WTC11 (cell line): Measurements from ENCODE around the gene NUP37. TPM values are rescaled to one million over a fixed set of nuclear protein-coding genes. Genes with fewer than 3 reads are reported as not detected.

Source experiments
- ATAC-seq: fragments of 200-7000 bp; cut with Tn5 transposase; 2 replicates; pipeline ENCODE4 v1.10.0; 2021; ENCODE audit warnings: mild to moderate bottlenecking, moderate library complexity
- CTCF ChIA-PET: fragments of 300-600 bp; sonication (Branson Sonifier 250); formaldehyde crosslinking; loops from one replicate; lab custom pipeline; 2021; ENCODE audit warnings: antibody characterized with exemption; lab: Charles Lee
- POLR2A ChIA-PET: fragments of 350-600 bp; sonication (Branson Sonifier 250); formaldehyde crosslinking; loops from one replicate; lab custom pipeline; 2021; ENCODE audit warnings: antibody characterized with exemption; lab: Charles Lee
- DNase-seq: peaks from one replicate; pipeline ENCODE4 v3.0.0; 2021; ENCODE audit warnings: low spot score
- H3K27ac Mint-ChIP-seq: 2 replicates; pipeline ENCODE4 v1.8.0; 2021; ENCODE audit warnings: mixed read lengths
- H3K27me3 Mint-ChIP-seq: 2 replicates; pipeline ENCODE4 v1.8.0; 2021; ENCODE audit warnings: low read depth, mild to moderate bottlenecking, moderate library complexity, mixed read lengths
- H3K36me3 Mint-ChIP-seq: 2 replicates; pipeline ENCODE4 v1.8.0; 2021; ENCODE audit warnings: mixed read lengths
- H3K4me1 Mint-ChIP-seq: 2 replicates; pipeline ENCODE4 v1.8.0; 2022; ENCODE audit warnings: mixed read lengths
- H3K4me3 Mint-ChIP-seq: 2 replicates; pipeline ENCODE4 v1.8.0; 2021; ENCODE audit warnings: mild to moderate bottlenecking, moderate library complexity, mixed read lengths
- H3K9me3 Mint-ChIP-seq: 2 replicates; pipeline ENCODE4 v1.8.0; 2021; ENCODE audit warnings: mixed read lengths
- ARID4B ChIP-seq: sonication (generic); formaldehyde crosslinking; IDR thresholded peaks from 2 replicates; pipeline ENCODE4 v1.8.0; 2023; ENCODE audit warnings: missing genetic modification reagents, mild to moderate bottlenecking, borderline replicate concordance
- ATF1 ChIP-seq: sonication (generic); formaldehyde crosslinking; IDR thresholded peaks from 2 replicates; pipeline ENCODE4 v1.8.1; 2023; ENCODE audit warnings: mild to moderate bottlenecking, moderate library complexity, missing genetic modification reagents
- ETV6 ChIP-seq: sonication (generic); formaldehyde crosslinking; IDR thresholded peaks from 2 replicates; pipeline ENCODE4 v1.8.1; 2022; ENCODE audit warnings: mild to moderate bottlenecking, missing genetic modification reagents
- GRHL2 ChIP-seq: fragments of 250-450 bp; sonication (Bioruptor Pico); IDR thresholded peaks from 2 replicates; pipeline ENCODE4 v1.8.0; 2022; ENCODE audit warnings: mild to moderate bottlenecking, moderate library complexity; ENCODE audit not compliant: insufficient replicate concordance, severe bottlenecking
- RELA ChIP-seq: sonication (generic); formaldehyde crosslinking; IDR thresholded peaks from 2 replicates; pipeline ENCODE4 v1.8.1; 2022; ENCODE audit warnings: missing genetic modification reagents, mild to moderate bottlenecking, borderline replicate concordance
- SOX15 ChIP-seq: fragments of 250-450 bp; sonication (Bioruptor Pico); IDR thresholded peaks from 2 replicates; pipeline ENCODE4 v1.9.0; 2021; ENCODE audit warnings: mild to moderate bottlenecking
- TCF7 ChIP-seq: sonication (generic); formaldehyde crosslinking; IDR thresholded peaks from 2 replicates; pipeline ENCODE4 v1.8.0; 2022; ENCODE audit warnings: mild to moderate bottlenecking, low read depth, missing genetic modification reagents, moderate library complexity
- ZNF219 ChIP-seq: sonication (generic); formaldehyde crosslinking; IDR thresholded peaks from 2 replicates; pipeline ENCODE4 v1.8.0; 2023; ENCODE audit warnings: missing genetic modification reagents, mild to moderate bottlenecking, borderline replicate concordance
- ZNF317 ChIP-seq: sonication (generic); formaldehyde crosslinking; IDR thresholded peaks from 2 replicates; pipeline ENCODE4 v1.8.1; 2023; ENCODE audit warnings: low read depth, mild to moderate bottlenecking, moderate library complexity, missing genetic modification reagents, borderline replicate concordance
- ZNF423 ChIP-seq: fragments of 250-450 bp; sonication (Bioruptor Pico); IDR thresholded peaks from 2 replicates; pipeline ENCODE4 v2.1.2; 2022; ENCODE audit warnings: mild to moderate bottlenecking, moderate library complexity
- total RNA-seq: library from RNA; stranded (reverse); gene quantifications from 3 replicates; pipeline ENCODE4 v1.2.3, GENCODE V29; 2021
- TF ChIP-seq, protein P1 (sequence below): sonication (generic); formaldehyde crosslinking; IDR thresholded peaks from 2 replicates; pipeline ENCODE4 v1.8.1; 2022; ENCODE audit warnings: low read depth, mild to moderate bottlenecking, moderate library complexity, missing genetic modification reagents, borderline replicate concordance
- TF ChIP-seq, protein P2 (sequence below): fragments of 250-450 bp; sonication (Bioruptor Pico); conservative IDR thresholded peaks from 2 replicates; pipeline ENCODE4 v1.9.0; 2021; ENCODE audit warnings: mild to moderate bottlenecking
- TF ChIP-seq, protein P3 (sequence below): sonication (generic); formaldehyde crosslinking; conservative IDR thresholded peaks from 2 replicates; pipeline ENCODE4 v1.8.1; 2023; ENCODE audit warnings: mild to moderate bottlenecking, low read depth, missing genetic modification reagents, moderate library complexity
- TF ChIP-seq, protein P4 (sequence below): sonication (generic); formaldehyde crosslinking; conservative IDR thresholded peaks from 2 replicates; pipeline ENCODE4 v1.8.1; 2022; ENCODE audit warnings: mild to moderate bottlenecking, missing genetic modification reagents
- TF ChIP-seq, protein P5 (sequence below): sonication (generic); formaldehyde crosslinking; IDR thresholded peaks from 2 replicates; pipeline ENCODE4 v1.8.0; 2023; ENCODE audit warnings: mild to moderate bottlenecking, missing genetic modification reagents
- TF ChIP-seq, protein P6 (sequence below): sonication (generic); formaldehyde crosslinking; IDR thresholded peaks from 2 replicates; pipeline ENCODE4 v1.8.1; 2022; ENCODE audit warnings: mild to moderate bottlenecking, moderate library complexity, missing genetic modification reagents
- TF ChIP-seq, protein P7 (sequence below): sonication (generic); formaldehyde crosslinking; IDR thresholded peaks from 2 replicates; pipeline ENCODE4 v1.8.1; 2023; ENCODE audit warnings: mild to moderate bottlenecking, missing genetic modification reagents

NUP37 gene
- total RNA-seq, 1 experiment from 2014 or later, result 58.4 TPM

DNA sequence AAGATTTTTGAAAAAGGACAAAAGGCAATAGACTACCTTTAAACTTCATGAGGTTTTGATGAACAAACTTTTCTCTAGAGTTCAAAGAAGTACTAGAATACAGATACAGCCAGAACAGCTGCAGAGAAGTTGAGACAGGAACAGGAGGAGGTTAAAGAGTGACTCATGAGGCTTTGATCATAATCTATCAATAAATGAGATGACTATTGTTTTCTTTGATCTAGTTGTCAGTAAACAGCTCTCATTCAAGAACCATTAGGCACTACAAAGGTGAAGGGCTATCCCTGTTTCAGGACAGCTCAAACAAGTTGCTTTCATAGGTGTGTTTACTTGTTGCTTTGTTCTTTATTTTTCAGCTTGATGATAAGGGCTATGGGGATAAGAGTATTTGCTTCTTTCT lies 60.6 kb downstream of the NUP37 start:
- ChIA-PET CTCF (no interaction called here), POLR2A (no interaction called here)
- H3K27ac Mint-ChIP-seq, result no peak overlapping the region
- H3K9me3 Mint-ChIP-seq, result peaks cover 8% of the 10 kb centered on the region; the same call in 1 of the 2 replicates
- no peak overlapping the region for H3K4me3 Mint-ChIP-seq
- H3K27me3 Mint-ChIP-seq, result no peaks in the 10 kb centered on the region
- peaks cover 6% of the 10 kb centered on the region for H3K4me1 Mint-ChIP-seq
- DNase-seq (no peak), ATAC-seq (no peak)
- TF ChIP-seq ETV6 (CRISPR knock-in tag), result no peak
- TF ChIP-seq SOX15 (CRISPR knock-in tag), result no peak
- TF ChIP-seq ATF1 (CRISPR knock-in tag), result no peak
- TF ChIP-seq, protein P1, sequence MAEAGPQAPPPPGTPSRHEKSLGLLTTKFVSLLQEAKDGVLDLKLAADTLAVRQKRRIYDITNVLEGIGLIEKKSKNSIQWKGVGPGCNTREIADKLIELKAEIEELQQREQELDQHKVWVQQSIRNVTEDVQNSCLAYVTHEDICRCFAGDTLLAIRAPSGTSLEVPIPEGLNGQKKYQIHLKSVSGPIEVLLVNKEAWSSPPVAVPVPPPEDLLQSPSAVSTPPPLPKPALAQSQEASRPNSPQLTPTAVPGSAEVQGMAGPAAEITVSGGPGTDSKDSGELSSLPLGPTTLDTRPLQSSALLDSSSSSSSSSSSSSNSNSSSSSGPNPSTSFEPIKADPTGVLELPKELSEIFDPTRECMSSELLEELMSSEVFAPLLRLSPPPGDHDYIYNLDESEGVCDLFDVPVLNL (CRISPR knock-in tag), result no peak
- no peak for TF ChIP-seq RELA
- TF ChIP-seq, protein P2, sequence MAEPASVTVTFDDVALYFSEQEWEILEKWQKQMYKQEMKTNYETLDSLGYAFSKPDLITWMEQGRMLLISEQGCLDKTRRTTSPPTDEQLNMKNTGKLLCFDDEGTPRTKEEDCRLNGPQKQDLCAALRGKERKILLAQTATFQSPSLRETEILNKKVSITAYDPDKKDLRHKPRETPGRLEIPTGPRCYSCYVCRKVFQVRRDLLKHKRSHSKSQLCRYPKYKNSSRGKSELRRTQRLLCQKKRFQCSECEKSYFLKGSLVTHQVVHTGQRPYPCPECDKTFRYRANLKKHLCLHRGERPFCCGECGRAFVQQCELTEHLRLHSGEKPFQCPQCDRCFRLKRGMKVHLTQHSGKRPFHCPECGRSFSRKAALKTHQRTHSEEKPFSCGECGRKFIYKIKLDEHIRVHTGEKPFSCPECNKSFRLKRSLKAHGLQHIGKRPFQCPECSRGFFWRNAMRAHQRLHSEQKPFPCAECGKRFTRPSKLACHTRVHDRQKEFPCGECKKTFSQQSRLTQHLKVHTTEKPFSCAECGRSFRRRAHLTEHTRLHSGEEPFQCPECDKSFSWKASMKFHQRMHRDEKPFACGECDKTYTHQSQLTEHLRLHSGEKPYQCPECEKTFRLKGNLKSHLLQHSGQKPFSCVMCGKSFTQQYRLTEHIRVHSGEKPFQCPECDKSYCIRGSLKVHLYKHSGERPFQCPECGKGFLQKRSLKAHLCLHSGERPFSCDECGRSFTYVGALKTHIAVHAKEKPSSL (CRISPR knock-in tag), result no peak
- TF ChIP-seq, protein P3, sequence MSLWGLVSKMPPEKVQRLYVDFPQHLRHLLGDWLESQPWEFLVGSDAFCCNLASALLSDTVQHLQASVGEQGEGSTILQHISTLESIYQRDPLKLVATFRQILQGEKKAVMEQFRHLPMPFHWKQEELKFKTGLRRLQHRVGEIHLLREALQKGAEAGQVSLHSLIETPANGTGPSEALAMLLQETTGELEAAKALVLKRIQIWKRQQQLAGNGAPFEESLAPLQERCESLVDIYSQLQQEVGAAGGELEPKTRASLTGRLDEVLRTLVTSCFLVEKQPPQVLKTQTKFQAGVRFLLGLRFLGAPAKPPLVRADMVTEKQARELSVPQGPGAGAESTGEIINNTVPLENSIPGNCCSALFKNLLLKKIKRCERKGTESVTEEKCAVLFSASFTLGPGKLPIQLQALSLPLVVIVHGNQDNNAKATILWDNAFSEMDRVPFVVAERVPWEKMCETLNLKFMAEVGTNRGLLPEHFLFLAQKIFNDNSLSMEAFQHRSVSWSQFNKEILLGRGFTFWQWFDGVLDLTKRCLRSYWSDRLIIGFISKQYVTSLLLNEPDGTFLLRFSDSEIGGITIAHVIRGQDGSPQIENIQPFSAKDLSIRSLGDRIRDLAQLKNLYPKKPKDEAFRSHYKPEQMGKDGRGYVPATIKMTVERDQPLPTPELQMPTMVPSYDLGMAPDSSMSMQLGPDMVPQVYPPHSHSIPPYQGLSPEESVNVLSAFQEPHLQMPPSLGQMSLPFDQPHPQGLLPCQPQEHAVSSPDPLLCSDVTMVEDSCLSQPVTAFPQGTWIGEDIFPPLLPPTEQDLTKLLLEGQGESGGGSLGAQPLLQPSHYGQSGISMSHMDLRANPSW (CRISPR knock-in tag), result no peak
- no peak for TF ChIP-seq TCF7 (CRISPR knock-in tag)
- TF ChIP-seq, protein P4, sequence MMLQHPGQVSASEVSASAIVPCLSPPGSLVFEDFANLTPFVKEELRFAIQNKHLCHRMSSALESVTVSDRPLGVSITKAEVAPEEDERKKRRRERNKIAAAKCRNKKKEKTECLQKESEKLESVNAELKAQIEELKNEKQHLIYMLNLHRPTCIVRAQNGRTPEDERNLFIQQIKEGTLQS (CRISPR knock-in tag), result no peak
- no peak for TF ChIP-seq ZNF219 (CRISPR knock-in tag)
- TF ChIP-seq, protein P5, sequence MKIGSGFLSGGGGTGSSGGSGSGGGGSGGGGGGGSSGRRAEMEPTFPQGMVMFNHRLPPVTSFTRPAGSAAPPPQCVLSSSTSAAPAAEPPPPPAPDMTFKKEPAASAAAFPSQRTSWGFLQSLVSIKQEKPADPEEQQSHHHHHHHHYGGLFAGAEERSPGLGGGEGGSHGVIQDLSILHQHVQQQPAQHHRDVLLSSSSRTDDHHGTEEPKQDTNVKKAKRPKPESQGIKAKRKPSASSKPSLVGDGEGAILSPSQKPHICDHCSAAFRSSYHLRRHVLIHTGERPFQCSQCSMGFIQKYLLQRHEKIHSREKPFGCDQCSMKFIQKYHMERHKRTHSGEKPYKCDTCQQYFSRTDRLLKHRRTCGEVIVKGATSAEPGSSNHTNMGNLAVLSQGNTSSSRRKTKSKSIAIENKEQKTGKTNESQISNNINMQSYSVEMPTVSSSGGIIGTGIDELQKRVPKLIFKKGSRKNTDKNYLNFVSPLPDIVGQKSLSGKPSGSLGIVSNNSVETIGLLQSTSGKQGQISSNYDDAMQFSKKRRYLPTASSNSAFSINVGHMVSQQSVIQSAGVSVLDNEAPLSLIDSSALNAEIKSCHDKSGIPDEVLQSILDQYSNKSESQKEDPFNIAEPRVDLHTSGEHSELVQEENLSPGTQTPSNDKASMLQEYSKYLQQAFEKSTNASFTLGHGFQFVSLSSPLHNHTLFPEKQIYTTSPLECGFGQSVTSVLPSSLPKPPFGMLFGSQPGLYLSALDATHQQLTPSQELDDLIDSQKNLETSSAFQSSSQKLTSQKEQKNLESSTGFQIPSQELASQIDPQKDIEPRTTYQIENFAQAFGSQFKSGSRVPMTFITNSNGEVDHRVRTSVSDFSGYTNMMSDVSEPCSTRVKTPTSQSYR (CRISPR knock-in tag), result no peak
- TF ChIP-seq ZNF423 (CRISPR knock-in tag), result no peak
- TF ChIP-seq, protein P6, sequence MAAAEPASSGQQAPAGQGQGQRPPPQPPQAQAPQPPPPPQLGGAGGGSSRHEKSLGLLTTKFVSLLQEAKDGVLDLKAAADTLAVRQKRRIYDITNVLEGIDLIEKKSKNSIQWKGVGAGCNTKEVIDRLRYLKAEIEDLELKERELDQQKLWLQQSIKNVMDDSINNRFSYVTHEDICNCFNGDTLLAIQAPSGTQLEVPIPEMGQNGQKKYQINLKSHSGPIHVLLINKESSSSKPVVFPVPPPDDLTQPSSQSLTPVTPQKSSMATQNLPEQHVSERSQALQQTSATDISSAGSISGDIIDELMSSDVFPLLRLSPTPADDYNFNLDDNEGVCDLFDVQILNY (CRISPR knock-in tag), result no peak
- no peak for TF ChIP-seq GRHL2 (CRISPR knock-in tag)
- TF ChIP-seq, protein P7, sequence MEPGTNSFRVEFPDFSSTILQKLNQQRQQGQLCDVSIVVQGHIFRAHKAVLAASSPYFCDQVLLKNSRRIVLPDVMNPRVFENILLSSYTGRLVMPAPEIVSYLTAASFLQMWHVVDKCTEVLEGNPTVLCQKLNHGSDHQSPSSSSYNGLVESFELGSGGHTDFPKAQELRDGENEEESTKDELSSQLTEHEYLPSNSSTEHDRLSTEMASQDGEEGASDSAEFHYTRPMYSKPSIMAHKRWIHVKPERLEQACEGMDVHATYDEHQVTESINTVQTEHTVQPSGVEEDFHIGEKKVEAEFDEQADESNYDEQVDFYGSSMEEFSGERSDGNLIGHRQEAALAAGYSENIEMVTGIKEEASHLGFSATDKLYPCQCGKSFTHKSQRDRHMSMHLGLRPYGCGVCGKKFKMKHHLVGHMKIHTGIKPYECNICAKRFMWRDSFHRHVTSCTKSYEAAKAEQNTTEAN (CRISPR knock-in tag), result no peak
- TF ChIP-seq ZNF317 (CRISPR knock-in tag), result no peak
- TF ChIP-seq ARID4B (CRISPR knock-in tag), result no peak
- no peaks in the 10 kb centered on the region for H3K36me3 Mint-ChIP-seq
